Endothelial cell (in vitro differentiated cells): ENCODE data around the gene AKAP11. TPM values are rescaled to one million over a fixed set of nuclear protein-coding genes. Genes with fewer than 3 reads are reported as not detected.

Experiments used
- DNase-seq: peaks from one replicate; pipeline ENCODE4 v3.0.0; 2021; ENCODE audit warnings: low spot score
- H3K27ac Mint-ChIP-seq: one replicate; pipeline ENCODE4 v1.8.0; 2021; ENCODE audit warnings: mixed read lengths, inconsistent platforms; ENCODE audit not compliant: unreplicated experiment
- H3K27me3 Mint-ChIP-seq: one replicate; pipeline ENCODE4 v1.8.0; 2021; ENCODE audit warnings: mild to moderate bottlenecking, moderate library complexity, mixed read lengths, inconsistent platforms; ENCODE audit not compliant: unreplicated experiment
- H3K36me3 Mint-ChIP-seq: one replicate; pipeline ENCODE4 v1.8.0; 2021; ENCODE audit warnings: mild to moderate bottlenecking, low read depth, mixed read lengths, inconsistent platforms; ENCODE audit not compliant: unreplicated experiment
- H3K4me1 Mint-ChIP-seq: one replicate; pipeline ENCODE4 v1.8.0; 2021; ENCODE audit warnings: mild to moderate bottlenecking, mixed read lengths, inconsistent platforms; ENCODE audit not compliant: unreplicated experiment
- H3K4me3 Mint-ChIP-seq: one replicate; pipeline ENCODE4 v1.8.0; 2021; ENCODE audit warnings: mild to moderate bottlenecking, mixed read lengths, inconsistent platforms; ENCODE audit not compliant: unreplicated experiment
- H3K9me3 Mint-ChIP-seq: one replicate; pipeline ENCODE4 v1.8.0; 2021; ENCODE audit warnings: mixed read lengths, inconsistent platforms; ENCODE audit not compliant: unreplicated experiment
- total RNA-seq: library from RNA; stranded (reverse); fragmentation: NEBNext Ultra II Directional; extraction: Animal tissue kit (Norgen Biotek cat#: 25700); gene quantifications from one replicate; pipeline ENCODE4 v1.2.1, GENCODE V29; 2021; ENCODE audit not compliant: unreplicated experiment
- TF ChIP-seq, protein P1 (sequence below): fragments of 200-600 bp; sonication (generic); IDR thresholded peaks from one replicate; pipeline ENCODE4 v1.5.0; 2021; ENCODE audit warnings: antibody characterized with exemption; ENCODE audit not compliant: unreplicated experiment

The AKAP11 gene
- total RNA-seq, 1 donor from 2014 or later: 22.7 TPM

DNA sequence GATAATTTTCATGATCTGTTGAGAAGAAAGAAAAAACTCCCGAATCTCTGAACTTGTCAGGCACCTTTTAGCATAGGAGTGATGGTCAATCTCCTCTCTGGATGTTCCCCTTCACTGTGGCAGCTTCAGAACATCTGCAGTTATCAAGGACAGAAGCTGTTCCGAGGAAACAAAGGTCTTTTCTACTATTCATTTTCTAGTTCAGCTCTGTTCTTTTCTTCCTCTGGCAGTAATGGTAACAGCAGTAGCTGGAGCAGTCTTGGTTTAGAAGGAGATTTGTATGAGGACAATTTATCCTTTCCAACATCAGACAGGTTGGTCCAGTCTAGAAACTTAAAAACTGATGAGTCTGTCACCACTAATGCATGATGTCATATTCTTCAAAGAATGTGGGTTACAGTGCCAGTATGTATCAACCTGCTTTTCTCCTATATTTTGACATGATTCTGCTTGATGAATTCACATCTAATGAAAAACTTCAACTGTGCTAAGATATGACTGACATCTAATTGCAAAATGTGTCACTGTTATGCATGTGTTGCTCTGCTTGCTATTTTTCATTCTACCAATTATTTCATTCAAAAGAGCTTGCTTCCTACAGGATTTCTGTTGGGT, 41.0 kb downstream of the AKAP11 start:
- peak overlapping the region; percentile 25 for H3K4me3 Mint-ChIP-seq
- TF ChIP-seq, protein P1, sequence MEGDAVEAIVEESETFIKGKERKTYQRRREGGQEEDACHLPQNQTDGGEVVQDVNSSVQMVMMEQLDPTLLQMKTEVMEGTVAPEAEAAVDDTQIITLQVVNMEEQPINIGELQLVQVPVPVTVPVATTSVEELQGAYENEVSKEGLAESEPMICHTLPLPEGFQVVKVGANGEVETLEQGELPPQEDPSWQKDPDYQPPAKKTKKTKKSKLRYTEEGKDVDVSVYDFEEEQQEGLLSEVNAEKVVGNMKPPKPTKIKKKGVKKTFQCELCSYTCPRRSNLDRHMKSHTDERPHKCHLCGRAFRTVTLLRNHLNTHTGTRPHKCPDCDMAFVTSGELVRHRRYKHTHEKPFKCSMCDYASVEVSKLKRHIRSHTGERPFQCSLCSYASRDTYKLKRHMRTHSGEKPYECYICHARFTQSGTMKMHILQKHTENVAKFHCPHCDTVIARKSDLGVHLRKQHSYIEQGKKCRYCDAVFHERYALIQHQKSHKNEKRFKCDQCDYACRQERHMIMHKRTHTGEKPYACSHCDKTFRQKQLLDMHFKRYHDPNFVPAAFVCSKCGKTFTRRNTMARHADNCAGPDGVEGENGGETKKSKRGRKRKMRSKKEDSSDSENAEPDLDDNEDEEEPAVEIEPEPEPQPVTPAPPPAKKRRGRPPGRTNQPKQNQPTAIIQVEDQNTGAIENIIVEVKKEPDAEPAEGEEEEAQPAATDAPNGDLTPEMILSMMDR: no peak
- no peak overlapping the region for H3K27ac Mint-ChIP-seq
- no peaks in the 10 kb centered on the region for H3K9me3 Mint-ChIP-seq
- DNase-seq: no peak
- H3K4me1 Mint-ChIP-seq: no peaks in the 10 kb centered on the region
- no peaks in the 10 kb centered on the region for H3K27me3 Mint-ChIP-seq
- H3K36me3 Mint-ChIP-seq: peaks cover 6% of the 10 kb centered on the region

DNA sequence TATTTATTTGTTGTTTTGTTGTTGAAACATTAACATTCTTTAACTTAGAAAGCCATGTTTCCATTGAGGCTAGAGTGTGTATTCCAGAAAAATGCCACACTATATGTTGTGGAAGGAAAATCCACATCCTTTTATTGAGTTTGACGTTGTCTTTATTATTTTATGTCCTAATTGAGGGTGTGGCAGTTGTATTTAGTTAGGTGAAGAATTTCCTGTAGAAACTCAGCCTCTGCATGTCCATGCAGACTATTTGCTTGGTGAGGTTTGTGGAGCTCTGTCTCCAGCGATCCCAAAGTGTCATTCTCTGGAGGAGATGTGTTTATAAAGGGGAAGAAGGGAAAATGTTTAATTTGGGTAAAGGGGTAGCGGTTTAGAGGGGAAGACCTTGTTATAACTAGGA, 46.6 kb downstream of the AKAP11 start:
- TF ChIP-seq, protein P1: no peak
- no peaks in the 10 kb centered on the region for H3K9me3 Mint-ChIP-seq
- H3K4me1 Mint-ChIP-seq: peaks cover 13% of the 10 kb centered on the region
- DNase-seq: no peak
- H3K27ac Mint-ChIP-seq: no peak overlapping the region
- H3K36me3 Mint-ChIP-seq: no peaks in the 10 kb centered on the region
- H3K27me3 Mint-ChIP-seq: no peaks in the 10 kb centered on the region
- no peak overlapping the region for H3K4me3 Mint-ChIP-seq

DNA sequence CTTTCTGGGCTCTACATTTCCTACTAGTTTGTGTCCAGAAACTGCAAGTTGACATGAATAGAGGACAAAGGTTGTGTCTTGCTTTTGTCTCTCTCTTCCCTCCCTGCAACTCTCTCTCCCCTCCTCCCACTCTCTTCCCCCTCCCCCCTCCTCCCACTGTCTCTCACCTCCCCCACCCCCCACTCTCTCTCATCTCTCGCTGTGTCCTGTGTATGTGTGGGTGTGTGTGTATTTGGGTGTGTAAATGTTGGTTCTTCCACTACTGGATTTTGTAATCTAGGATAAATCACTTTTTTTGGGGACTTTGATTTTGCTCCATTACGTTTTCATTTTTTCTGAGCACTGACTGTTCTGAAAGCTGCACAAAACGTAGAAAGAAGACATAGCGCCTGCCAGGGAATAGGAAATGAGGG, 48.4 kb downstream of the AKAP11 start:
- TF ChIP-seq, protein P1: no peak
- Mint-ChIP-seq H3K27ac (peak overlapping the region; percentile 84), H3K4me1 (peaks cover 13% of the 10 kb centered on the region), H3K4me3 (no peak overlapping the region), H3K9me3 (no peaks in the 10 kb centered on the region), H3K27me3 (no peaks in the 10 kb centered on the region), H3K36me3 (no peaks in the 10 kb centered on the region)
- no peak for DNase-seq

DNA sequence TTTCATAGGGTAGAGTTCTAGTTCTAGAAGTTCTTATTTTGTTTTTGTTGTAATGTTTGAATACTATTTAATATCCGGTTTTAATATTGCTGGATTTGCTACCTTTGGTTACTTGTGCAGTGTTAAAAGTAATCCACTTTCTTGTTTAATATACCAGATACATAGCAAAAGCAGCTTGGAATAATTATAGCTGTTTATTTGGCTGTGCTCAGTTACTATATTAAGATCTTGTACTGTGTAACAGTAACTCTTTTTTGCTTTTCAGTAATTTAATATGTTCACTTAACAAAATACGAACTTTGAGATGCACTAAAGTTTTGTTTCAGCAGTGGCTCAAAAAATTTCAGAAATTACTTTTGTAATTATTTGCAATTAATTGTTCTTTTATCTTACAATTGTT, 50.9 kb downstream of the AKAP11 start:
- no peak overlapping the region for H3K4me3 Mint-ChIP-seq
- no peak overlapping the region for H3K27ac Mint-ChIP-seq

DNA sequence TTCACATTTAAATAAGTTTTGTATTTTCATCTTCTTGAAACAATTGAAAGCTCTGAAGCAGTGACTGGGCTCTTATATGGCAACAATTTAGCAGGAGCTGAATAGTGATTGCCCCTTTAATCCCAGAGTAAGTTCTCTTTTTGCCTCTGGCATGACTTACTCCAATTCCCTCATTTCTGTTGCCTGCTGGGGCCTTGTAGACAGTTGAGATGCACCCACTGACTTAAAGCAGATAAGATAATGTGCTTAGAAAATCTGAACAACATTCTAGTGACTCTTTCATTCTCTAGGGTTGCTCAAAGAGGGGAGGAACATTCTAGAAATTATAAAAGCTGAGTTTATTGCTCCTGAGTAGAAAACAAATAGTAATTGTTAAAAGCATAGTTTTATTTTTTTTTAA, 52.8 kb downstream of the AKAP11 start:
- Mint-ChIP-seq H3K4me3 (no peak overlapping the region), H3K27ac (no peak overlapping the region), H3K4me1 (peaks cover 7% of the 10 kb centered on the region), H3K27me3 (no peaks in the 10 kb centered on the region), H3K9me3 (no peaks in the 10 kb centered on the region), H3K36me3 (no peaks in the 10 kb centered on the region)
- TF ChIP-seq, protein P1: no peak
- no peak for DNase-seq

More for the DNA sequence above, 50.9 kb downstream of the AKAP11 start:
- Mint-ChIP-seq H3K27me3 (no peaks in the 10 kb centered on the region), H3K4me1 (peaks cover 13% of the 10 kb centered on the region), H3K9me3 (no peaks in the 10 kb centered on the region), H3K36me3 (no peaks in the 10 kb centered on the region)
- TF ChIP-seq, protein P1: no peak
- DNase-seq: no peak
